ENCODE results near the gene TRIL.

TRIL gene

DNA sequence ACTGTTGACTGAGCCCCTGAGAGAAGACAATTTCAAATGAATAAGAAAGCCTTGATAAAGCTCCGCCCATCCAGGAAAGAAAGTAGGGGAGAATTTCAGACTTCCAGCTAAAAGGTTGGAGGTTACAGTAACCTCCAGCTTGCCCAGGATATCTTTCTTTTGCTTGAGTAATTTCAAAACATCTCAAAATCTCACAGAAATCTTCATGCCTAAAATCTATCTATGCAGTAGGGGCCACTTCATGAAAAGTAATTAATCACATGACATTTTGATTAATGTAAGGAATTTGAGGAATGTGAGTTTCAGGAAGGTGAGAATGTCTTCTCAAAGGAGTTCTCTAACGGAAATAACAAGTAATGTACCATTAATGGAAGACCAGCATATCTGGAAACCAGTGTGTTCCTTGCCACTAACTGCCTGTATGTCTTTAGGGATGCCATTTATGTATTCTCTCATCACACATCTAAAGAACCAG, 24.2 kb downstream of the TRIL start:
- no peak for DNase-seq (ENCODE audit: extremely low read depth, insufficient read length)
- H3K36me3 ChIP-seq (ENCODE audit: control insufficient read depth, insufficient read depth, low read length): no peaks in the 10 kb centered on the region
- no peaks in the 10 kb centered on the region; the same call in 1 of the 2 replicates for H3K27me3 ChIP-seq (replicated peaks; ENCODE audit: control insufficient read depth, insufficient read depth, low read length)
- H3K4me3 ChIP-seq (replicated peaks; ENCODE audit: low read depth, low read length): no peak overlapping the region
- TF ChIP-seq, protein P1, sequence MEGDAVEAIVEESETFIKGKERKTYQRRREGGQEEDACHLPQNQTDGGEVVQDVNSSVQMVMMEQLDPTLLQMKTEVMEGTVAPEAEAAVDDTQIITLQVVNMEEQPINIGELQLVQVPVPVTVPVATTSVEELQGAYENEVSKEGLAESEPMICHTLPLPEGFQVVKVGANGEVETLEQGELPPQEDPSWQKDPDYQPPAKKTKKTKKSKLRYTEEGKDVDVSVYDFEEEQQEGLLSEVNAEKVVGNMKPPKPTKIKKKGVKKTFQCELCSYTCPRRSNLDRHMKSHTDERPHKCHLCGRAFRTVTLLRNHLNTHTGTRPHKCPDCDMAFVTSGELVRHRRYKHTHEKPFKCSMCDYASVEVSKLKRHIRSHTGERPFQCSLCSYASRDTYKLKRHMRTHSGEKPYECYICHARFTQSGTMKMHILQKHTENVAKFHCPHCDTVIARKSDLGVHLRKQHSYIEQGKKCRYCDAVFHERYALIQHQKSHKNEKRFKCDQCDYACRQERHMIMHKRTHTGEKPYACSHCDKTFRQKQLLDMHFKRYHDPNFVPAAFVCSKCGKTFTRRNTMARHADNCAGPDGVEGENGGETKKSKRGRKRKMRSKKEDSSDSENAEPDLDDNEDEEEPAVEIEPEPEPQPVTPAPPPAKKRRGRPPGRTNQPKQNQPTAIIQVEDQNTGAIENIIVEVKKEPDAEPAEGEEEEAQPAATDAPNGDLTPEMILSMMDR (IDR thresholded peaks at IDR 0.05; ENCODE audit: insufficient read depth, low read length, poor library complexity, severe bottlenecking): no peak

DNA sequence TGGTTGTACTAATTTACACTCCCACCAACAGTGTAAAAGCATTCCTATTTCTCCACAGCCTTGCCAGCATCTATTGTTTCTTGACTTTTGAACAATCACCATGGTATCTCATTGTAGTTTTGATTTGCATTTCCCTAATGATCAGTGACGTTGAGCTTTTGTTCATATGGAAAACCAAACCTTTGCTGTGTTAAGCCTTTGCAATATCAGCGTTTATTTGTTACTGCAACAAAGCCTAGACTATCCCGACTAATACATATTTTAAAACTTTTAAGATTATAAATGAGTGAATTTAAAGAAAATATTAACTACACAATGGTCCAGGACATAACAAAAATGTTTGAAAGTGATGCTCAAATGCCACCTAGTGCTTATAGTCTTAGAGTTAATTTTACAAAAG, 26.6 kb downstream of the TRIL start:
- no peak for DNase-seq (ENCODE audit: extremely low read depth, insufficient read length)
- H3K36me3 ChIP-seq (ENCODE audit: control insufficient read depth, insufficient read depth, low read length): no peaks in the 10 kb centered on the region
- H3K27me3 ChIP-seq (replicated peaks; ENCODE audit: control insufficient read depth, insufficient read depth, low read length): no peaks in the 10 kb centered on the region; the same call in 1 of the 2 replicates
- H3K4me3 ChIP-seq (replicated peaks; ENCODE audit: low read depth, low read length): no peak overlapping the region
- TF ChIP-seq, protein P1 (IDR thresholded peaks at IDR 0.05; ENCODE audit: insufficient read depth, low read length, poor library complexity, severe bottlenecking): no peak

DNA sequence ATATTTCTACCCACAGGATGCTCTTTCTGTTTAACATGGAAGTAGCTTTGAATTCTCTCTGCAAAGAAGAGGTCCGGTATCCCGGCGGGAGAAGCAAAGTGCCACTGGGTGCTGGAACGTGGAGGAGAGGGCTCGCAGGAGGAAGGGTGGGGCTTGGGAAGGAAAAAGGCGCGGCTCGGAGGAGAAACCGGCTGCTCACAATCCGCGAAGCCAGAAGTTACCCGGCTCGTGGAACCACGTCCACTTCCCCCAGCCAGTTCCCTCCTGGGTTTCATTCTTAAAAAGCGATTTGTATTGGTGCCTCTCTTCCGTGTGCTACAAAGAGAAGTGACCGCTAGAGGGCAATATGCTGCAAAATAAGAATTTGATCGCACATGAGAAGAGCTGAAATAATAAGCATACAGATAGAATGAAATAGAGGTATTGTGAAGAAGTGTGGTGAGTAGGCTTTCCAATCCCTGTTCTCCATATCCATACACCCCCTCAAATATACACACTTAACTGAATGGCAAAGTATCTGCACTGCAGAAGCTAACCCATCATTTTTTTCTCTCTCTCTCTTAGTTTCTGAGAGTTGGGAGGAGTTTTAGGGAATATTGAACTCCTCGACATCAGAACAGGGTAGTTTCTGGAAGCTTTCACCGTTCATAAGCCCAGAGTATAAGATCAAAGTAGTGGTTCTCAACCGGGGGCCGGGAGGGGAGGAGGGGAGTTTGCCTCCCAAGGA, 31.1 kb downstream of the TRIL start:
- TF ChIP-seq, protein P1 (IDR thresholded peaks at IDR 0.05; ENCODE audit: insufficient read depth, low read length, poor library complexity, severe bottlenecking): peak; percentile 74
- DNase-seq (ENCODE audit: extremely low read depth, insufficient read length): peak; percentile 43
- H3K4me3 ChIP-seq (replicated peaks; ENCODE audit: low read depth, low read length): peak overlapping the region; percentile 55
- no peaks in the 10 kb centered on the region for H3K36me3 ChIP-seq (ENCODE audit: control insufficient read depth, insufficient read depth, low read length)
- H3K27me3 ChIP-seq (replicated peaks; ENCODE audit: control insufficient read depth, insufficient read depth, low read length): no peaks in the 10 kb centered on the region; the same call in 1 of the 2 replicates

DNA sequence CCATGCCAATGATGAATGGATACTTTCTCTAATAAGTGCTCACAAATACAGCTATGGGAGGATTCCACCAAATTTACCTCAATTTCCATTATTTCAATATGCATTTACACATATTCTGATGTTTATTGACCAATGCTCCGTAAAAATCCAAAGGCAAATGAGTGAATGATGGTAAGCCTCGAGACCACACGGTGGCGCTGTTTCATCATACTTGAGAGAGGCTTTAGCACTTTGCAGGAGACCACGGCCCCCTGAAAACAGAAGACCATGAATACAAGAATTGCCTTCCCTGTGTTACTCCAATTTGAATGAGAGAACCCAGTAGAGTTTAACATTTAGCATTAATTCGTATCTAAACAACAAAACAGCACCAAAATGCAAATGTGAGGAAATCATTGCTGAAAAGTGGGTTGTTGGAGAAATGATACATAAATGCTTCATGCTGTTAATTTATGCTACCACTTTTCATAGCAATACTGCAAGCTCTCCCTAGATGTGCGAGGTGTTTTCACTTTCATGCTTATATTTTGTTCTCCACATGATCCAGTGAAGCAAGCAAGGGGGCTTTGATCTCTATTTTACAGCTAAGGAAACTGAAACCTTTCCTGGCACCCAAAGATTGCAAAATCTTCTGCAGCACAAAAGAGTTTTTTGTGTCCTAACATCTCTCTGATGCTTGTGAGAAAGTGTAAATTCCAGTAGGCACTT, 35.4 kb downstream of the TRIL start:
- TF ChIP-seq, protein P1 (IDR thresholded peaks at IDR 0.05; ENCODE audit: insufficient read depth, low read length, poor library complexity, severe bottlenecking): peak; percentile 75
- H3K27me3 ChIP-seq (replicated peaks; ENCODE audit: control insufficient read depth, insufficient read depth, low read length): no peaks in the 10 kb centered on the region
- H3K4me3 ChIP-seq (replicated peaks; ENCODE audit: low read depth, low read length): no peak overlapping the region
- H3K36me3 ChIP-seq (ENCODE audit: control insufficient read depth, insufficient read depth, low read length): no peaks in the 10 kb centered on the region
- DNase-seq (ENCODE audit: extremely low read depth, insufficient read length): peak; percentile 15

DNA sequence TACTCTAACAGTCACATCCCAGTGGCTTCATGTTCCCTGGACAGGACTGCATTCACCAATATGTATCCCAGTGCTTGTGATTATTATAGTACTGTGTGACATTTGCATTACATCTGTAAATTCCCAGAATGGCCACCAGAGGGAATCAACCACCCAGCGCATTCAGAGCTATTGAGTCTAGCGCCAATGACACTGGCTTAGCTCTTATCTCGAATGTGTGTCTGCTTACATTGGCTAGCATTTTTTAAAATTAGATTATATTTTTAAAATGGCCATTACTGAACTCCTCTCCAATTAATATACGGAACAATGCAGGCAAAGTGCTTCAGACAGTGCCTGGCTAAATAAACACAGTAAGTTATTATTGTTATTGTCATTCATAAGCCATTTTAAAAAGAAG, 36.3 kb downstream of the TRIL start:
- no peak overlapping the region for H3K4me3 ChIP-seq (replicated peaks; ENCODE audit: low read depth, low read length)

More for the DNA sequence above, 36.3 kb downstream of the TRIL start:
- Histone ChIP-seq H3K27me3 (replicated peaks; ENCODE audit: control insufficient read depth, insufficient read depth, low read length) (no peaks in the 10 kb centered on the region), H3K36me3 (ENCODE audit: control insufficient read depth, insufficient read depth, low read length) (no peaks in the 10 kb centered on the region)
- no peak for DNase-seq (ENCODE audit: extremely low read depth, insufficient read length)
- TF ChIP-seq, protein P1 (IDR thresholded peaks at IDR 0.05; ENCODE audit: insufficient read depth, low read length, poor library complexity, severe bottlenecking): peak; percentile 78

Data from GM06990 (cell line).